Measurements from ENCODE around the gene DDN.
A peak's percentile ranks its signal among the peaks of the same experiment; 100 is the strongest.

DDN gene

GRCh38 chr12:49019120-49019430, 19.9 kb upstream of the DDN start:
- no peak overlapping the region for H3K18ac ChIP-seq (ENCODE audit: low read length)
- no peak overlapping the region for H4K8ac ChIP-seq (ENCODE audit: low read depth, low read length)
- no peak overlapping the region for H4K91ac ChIP-seq (ENCODE audit: low read depth, low read length, poor library complexity)
- peak overlapping the region; percentile 79 to 83 for H3K4me3 ChIP-seq (ENCODE audit: low read length in 2 of 2)
- H3K9ac ChIP-seq (ENCODE audit: low read depth, low read length, poor library complexity), result no peak overlapping the region
- H2BK120ac ChIP-seq (ENCODE audit: low read depth, low read length), result no peak overlapping the region
- H2BK12ac ChIP-seq (ENCODE audit: low read length), result no peak overlapping the region
- H2AFZ ChIP-seq (ENCODE audit: low read length), result peak overlapping the region; percentile 79
- no peak overlapping the region for H2BK15ac ChIP-seq (ENCODE audit: low read length)
- WGBS, 2 donors (ENCODE audit: extremely low coverage in 2 of 2, insufficient read length in 2 of 2, insufficient replicate concordance in 1 of 2), result no CpG with 5 or more reads among the region's 8 CpGs
- H3K27me3 ChIP-seq (ENCODE audit: control insufficient read depth in 3 of 3, insufficient read depth in 3 of 3, low read depth in 1 of 3, low read length in 3 of 3), result no peaks in the 10 kb centered on the region
- peaks cover 3% of the 10 kb centered on the region for H3K79me1 ChIP-seq (ENCODE audit: low read depth, low read length)
- peaks cover 5 to 6% of the 10 kb centered on the region in 2 donors for H3K4me1 ChIP-seq (ENCODE audit: control insufficient read depth in 2 of 2, insufficient read depth in 1 of 2, low read depth in 1 of 2, low read length in 2 of 2)
- H3K27ac ChIP-seq (replicated peaks; ENCODE audit: low read length), result peak overlapping the region; percentile 73
- no peak overlapping the region for H2BK5ac ChIP-seq (ENCODE audit: low read length)
- DNase-seq (ENCODE audit: low spot score), result no peak
- no peak overlapping the region for H3K4ac ChIP-seq (ENCODE audit: low read length)
- H3K9me3 ChIP-seq (replicated peaks in 1 of 2; ENCODE audit: control insufficient read depth in 2 of 2, insufficient read depth in 1 of 2, low read depth in 1 of 2, low read length in 2 of 2), result peaks cover 0 to 2% of the 10 kb centered on the region in 2 donors
- H2AK5ac ChIP-seq (ENCODE audit: low read depth, low read length), result no peak overlapping the region
- H3K4me2 ChIP-seq (ENCODE audit: insufficient read depth, low read length, poor library complexity, severe bottlenecking), result peak overlapping the region; percentile 55
- H3K23ac ChIP-seq (ENCODE audit: low read depth, low read length, poor library complexity), result no peak overlapping the region
- H3K14ac ChIP-seq (ENCODE audit: low read length), result no peak overlapping the region
- peaks cover 23 to 40% of the 10 kb centered on the region in 2 donors for H3K36me3 ChIP-seq (replicated peaks in 1 of 2; ENCODE audit: control insufficient read depth in 2 of 2, insufficient read depth in 2 of 2, low read length in 2 of 2)

GRCh38 chr12:49018261-49019119, 19.3 kb upstream of the DDN start, which contains the start of gene PRKAG1:
Gene PRKAG1 (minus strand): TSS chr12:49018776. CDS start chr12:49018740, 36 bp downstream.
- Histone ChIP-seq H2AFZ (ENCODE audit: low read length) (peak within 1 kb of the TSS; percentile 91), H2BK15ac (ENCODE audit: low read length) (peak within 1 kb of the TSS; percentile 99), H3K9ac (ENCODE audit: low read depth, low read length, poor library complexity) (peak within 1 kb of the TSS; percentile 85), H3K4me3 (ENCODE audit: low read length in 2 of 2) (peak within 1 kb of the TSS; percentile 83 to 90), H4K91ac (ENCODE audit: low read depth, low read length, poor library complexity) (no peak within 1 kb of the TSS), H3K27ac (replicated peaks; ENCODE audit: low read length) (peak within 1 kb of the TSS; percentile 93), H3K36me3 (replicated peaks in 1 of 2; ENCODE audit: control insufficient read depth in 2 of 2, insufficient read depth in 2 of 2, low read length in 2 of 2) (peaks cover 20 to 34% of the 10 kb centered on the region in 2 donors), H2BK5ac (ENCODE audit: low read length) (peak within 1 kb of the TSS; percentile 93), H3K4me2 (ENCODE audit: insufficient read depth, low read length, poor library complexity, severe bottlenecking) (peak within 1 kb of the TSS; percentile 88), H3K18ac (ENCODE audit: low read length) (peak within 1 kb of the TSS; percentile 98), H2BK12ac (ENCODE audit: low read length) (no peak within 1 kb of the TSS), H3K9me3 (replicated peaks in 1 of 2; ENCODE audit: control insufficient read depth in 2 of 2, insufficient read depth in 1 of 2, low read depth in 1 of 2, low read length in 2 of 2) (peaks cover 0 to 2% of the 10 kb centered on the region in 2 donors), H3K27me3 (ENCODE audit: control insufficient read depth in 3 of 3, insufficient read depth in 3 of 3, low read depth in 1 of 3, low read length in 3 of 3) (no peaks in the 10 kb centered on the region), H3K4me1 (ENCODE audit: control insufficient read depth in 2 of 2, insufficient read depth in 1 of 2, low read depth in 1 of 2, low read length in 2 of 2) (peaks cover 5 to 6% of the 10 kb centered on the region in 2 donors), H3K14ac (ENCODE audit: low read length) (no peak within 1 kb of the TSS), H3K79me1 (ENCODE audit: low read depth, low read length) (peaks cover 3% of the 10 kb centered on the region), H4K8ac (ENCODE audit: low read depth, low read length) (no peak within 1 kb of the TSS), H2AK5ac (ENCODE audit: low read depth, low read length) (peak within 1 kb of the TSS; percentile 76), H3K23ac (ENCODE audit: low read depth, low read length, poor library complexity) (peak within 1 kb of the TSS; percentile 97), H2BK120ac (ENCODE audit: low read depth, low read length) (peak within 1 kb of the TSS; percentile 67), H3K4ac (ENCODE audit: low read length) (no peak within 1 kb of the TSS)
- peak; percentile 95 for DNase-seq (ENCODE audit: low spot score)
- WGBS, 2 donors (ENCODE audit: extremely low coverage in 2 of 2, insufficient read length in 2 of 2, insufficient replicate concordance in 1 of 2), result no CpG with 5 or more reads among the region's 59 CpGs

GRCh38 chr12:49017891-49018260, 18.7 kb upstream of the DDN start:
- Histone ChIP-seq H3K18ac (ENCODE audit: low read length) (peak overlapping the region; percentile 98), H3K9me3 (replicated peaks in 1 of 2; ENCODE audit: control insufficient read depth in 2 of 2, insufficient read depth in 1 of 2, low read depth in 1 of 2, low read length in 2 of 2) (peaks cover 0 to 2% of the 10 kb centered on the region in 2 donors), H3K4me2 (ENCODE audit: insufficient read depth, low read length, poor library complexity, severe bottlenecking) (peak overlapping the region; percentile 88), H2BK15ac (ENCODE audit: low read length) (peak overlapping the region; percentile 99), H3K79me1 (ENCODE audit: low read depth, low read length) (peaks cover 3% of the 10 kb centered on the region), H3K27me3 (ENCODE audit: control insufficient read depth in 3 of 3, insufficient read depth in 3 of 3, low read depth in 1 of 3, low read length in 3 of 3) (no peaks in the 10 kb centered on the region), H2BK12ac (ENCODE audit: low read length) (no peak overlapping the region), H3K9ac (ENCODE audit: low read depth, low read length, poor library complexity) (peak overlapping the region; percentile 85), H3K14ac (ENCODE audit: low read length) (no peak overlapping the region), H2BK5ac (ENCODE audit: low read length) (peak overlapping the region; percentile 93), H3K4ac (ENCODE audit: low read length) (no peak overlapping the region), H3K27ac (replicated peaks; ENCODE audit: low read length) (peak overlapping the region; percentile 93), H2AK5ac (ENCODE audit: low read depth, low read length) (peak overlapping the region; percentile 76), H3K23ac (ENCODE audit: low read depth, low read length, poor library complexity) (peak overlapping the region; percentile 97), H4K8ac (ENCODE audit: low read depth, low read length) (no peak overlapping the region), H3K4me1 (ENCODE audit: control insufficient read depth in 2 of 2, insufficient read depth in 1 of 2, low read depth in 1 of 2, low read length in 2 of 2) (peaks cover 5 to 6% of the 10 kb centered on the region in 2 donors), H3K36me3 (replicated peaks in 1 of 2; ENCODE audit: control insufficient read depth in 2 of 2, insufficient read depth in 2 of 2, low read length in 2 of 2) (peaks cover 16 to 30% of the 10 kb centered on the region in 2 donors), H2BK120ac (ENCODE audit: low read depth, low read length) (no peak overlapping the region), H3K4me3 (ENCODE audit: low read length in 2 of 2) (peak overlapping the region; percentile 83 to 90), H4K91ac (ENCODE audit: low read depth, low read length, poor library complexity) (no peak overlapping the region), H2AFZ (ENCODE audit: low read length) (peak overlapping the region; percentile 91)
- DNase-seq (ENCODE audit: low spot score), result no peak
- no CpG with 5 or more reads among the region's 8 CpGs for WGBS, 2 donors (ENCODE audit: extremely low coverage in 2 of 2, insufficient read length in 2 of 2, insufficient replicate concordance in 1 of 2)

- Histone ChIP-seq H3K23ac (ENCODE audit: low read depth, low read length, poor library complexity) (no peak overlapping the region), H2BK5ac (ENCODE audit: low read length) (no peak overlapping the region), H3K27me3 (ENCODE audit: control insufficient read depth in 3 of 3, insufficient read depth in 3 of 3, low read depth in 1 of 3, low read length in 3 of 3) (no peaks in the 10 kb centered on the region), H2BK120ac (ENCODE audit: low read depth, low read length) (no peak overlapping the region), H3K4me3 (ENCODE audit: low read length in 2 of 2) (no peak overlapping the region), H3K9ac (ENCODE audit: low read depth, low read length, poor library complexity) (no peak overlapping the region), H2BK15ac (ENCODE audit: low read length) (no peak overlapping the region), H3K9me3 (replicated peaks in 1 of 2; ENCODE audit: control insufficient read depth in 2 of 2, insufficient read depth in 1 of 2, low read depth in 1 of 2, low read length in 2 of 2) (no peaks in the 10 kb centered on the region), H3K4me2 (ENCODE audit: insufficient read depth, low read length, poor library complexity, severe bottlenecking) (no peak overlapping the region), H3K79me1 (ENCODE audit: low read depth, low read length) (peaks cover 2% of the 10 kb centered on the region), H2AK5ac (ENCODE audit: low read depth, low read length) (no peak overlapping the region), H3K14ac (ENCODE audit: low read length) (no peak overlapping the region), H3K4ac (ENCODE audit: low read length) (no peak overlapping the region), H3K27ac (replicated peaks; ENCODE audit: low read length) (no peak overlapping the region), H4K91ac (ENCODE audit: low read depth, low read length, poor library complexity) (no peak overlapping the region), H2AFZ (ENCODE audit: low read length) (no peak overlapping the region), H4K8ac (ENCODE audit: low read depth, low read length) (no peak overlapping the region), H3K36me3 (replicated peaks in 1 of 2; ENCODE audit: control insufficient read depth in 2 of 2, insufficient read depth in 2 of 2, low read length in 2 of 2) (peaks cover 0 to 17% of the 10 kb centered on the region in 2 donors), H3K4me1 (ENCODE audit: control insufficient read depth in 2 of 2, insufficient read depth in 1 of 2, low read depth in 1 of 2, low read length in 2 of 2) (peaks cover 5 to 6% of the 10 kb centered on the region in 2 donors), H3K18ac (ENCODE audit: low read length) (no peak overlapping the region), H2BK12ac (ENCODE audit: low read length) (no peak overlapping the region)
- no CpG with 5 or more reads among the region's 1 CpG for whole genome bisulfite sequencing, 2 donors (ENCODE audit: extremely low coverage in 2 of 2, insufficient read length in 2 of 2, insufficient replicate concordance in 1 of 2)
- DNase-seq (ENCODE audit: low spot score), result no peak
Observed at GRCh38 chr12:49015196-49015595, 16.0 kb upstream of the DDN start.

Data from neuronal stem cell (in vitro differentiated cells).